GM21515 (cell line): ENCODE measurements around the gene VEZT.
"Not testable (repeated sequence)": the region's sequence is repeated elsewhere in the genome, so short reads cannot be mapped to it uniquely, and the experiment has no call there.

Experiments used
- ATAC-seq: cut with Tn5 transposase; IDR thresholded peaks from one replicate; pipeline ENCODE4 v1.9.1; 2021; ENCODE audit not compliant: unreplicated experiment

VEZT gene

GRCh38 chr12:95314756-95315155 is 97.1 kb downstream of the VEZT start:
- not testable (repeated sequence) for ATAC-seq

GRCh38 chr12:95316798-95317197 is 99.2 kb downstream of the VEZT start:
- no peak for ATAC-seq

- ATAC-seq: no peak
These were observed 100.5 kb downstream of the VEZT start for GRCh38 chr12:95318071-95318545.

DNA sequence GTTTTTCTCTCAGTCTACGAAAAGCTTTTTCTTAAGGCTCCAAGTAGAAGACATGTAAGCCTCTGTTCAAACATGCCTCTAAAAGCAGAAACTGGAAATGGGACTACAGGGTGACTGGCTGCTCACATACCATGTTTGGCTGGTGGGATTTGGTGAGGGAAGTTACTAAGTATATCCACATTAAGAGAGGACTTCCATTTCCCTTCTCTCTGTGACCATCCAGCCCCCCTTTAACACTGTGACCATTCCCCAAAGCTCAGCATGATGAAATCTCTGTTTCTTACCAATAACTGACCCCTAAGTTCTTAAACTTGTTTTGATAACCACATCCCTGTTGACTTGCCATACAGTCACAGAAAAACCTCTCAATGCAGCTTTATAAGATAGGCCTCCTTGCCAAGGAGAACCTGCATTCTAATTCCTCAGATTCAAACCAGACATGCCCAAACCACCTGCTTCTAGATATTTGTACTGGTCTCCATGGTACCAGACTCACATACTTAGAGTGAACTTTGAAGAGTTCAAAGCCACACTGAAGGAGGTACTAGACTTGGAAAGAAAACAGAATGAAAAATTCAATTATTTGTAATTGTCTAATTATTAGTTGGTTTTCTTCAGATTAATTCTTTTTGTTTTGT is 102.2 kb downstream of the VEZT start:
- no peak for ATAC-seq

- no peak for ATAC-seq
These were observed 104.1 kb downstream of the VEZT start for GRCh38 chr12:95321516-95322246.

DNA sequence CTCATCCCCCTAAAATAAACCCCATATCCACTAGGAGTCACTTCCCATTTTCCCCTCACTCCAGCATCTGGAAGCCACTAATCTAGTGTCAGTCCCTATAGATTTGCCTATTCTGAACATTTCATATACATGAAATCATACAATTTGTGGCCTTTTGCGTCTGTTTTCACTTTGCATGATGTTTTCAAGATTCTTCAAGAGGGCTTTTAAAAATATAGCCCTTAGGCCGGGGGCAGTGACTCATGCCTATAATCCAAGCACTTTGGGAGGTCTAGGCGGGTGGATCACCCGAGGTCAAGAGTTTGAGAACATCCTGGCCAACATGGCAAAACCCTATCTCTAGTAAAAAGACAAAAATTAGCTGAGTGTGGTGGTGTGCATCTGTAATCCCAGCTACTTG is 104.7 kb downstream of the VEZT start:
- ATAC-seq: no peak

- no peak for ATAC-seq
These were observed 105.6 kb downstream of the VEZT start for GRCh38 chr12:95323212-95323611.

DNA sequence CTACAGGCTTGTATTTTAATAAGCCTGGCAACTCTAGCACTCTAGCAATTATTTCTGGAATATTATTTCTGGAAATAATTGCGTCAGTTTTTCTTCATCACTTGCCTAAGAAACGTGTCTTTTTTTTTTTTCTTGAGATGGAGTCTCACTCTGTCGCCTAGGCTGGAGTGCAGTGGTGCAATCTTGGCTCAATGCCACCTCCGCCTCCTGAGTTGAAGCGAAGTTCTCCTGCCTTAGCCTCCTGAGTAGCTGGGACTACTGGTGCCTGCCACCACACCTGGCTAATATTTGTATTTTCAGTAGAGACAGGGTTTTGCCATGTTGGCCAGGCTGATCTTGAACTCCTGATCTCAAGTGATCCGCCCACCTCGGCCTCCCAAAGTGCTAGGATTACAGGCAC is 106.6 kb downstream of the VEZT start:
- ATAC-seq: not testable (repeated sequence)

DNA sequence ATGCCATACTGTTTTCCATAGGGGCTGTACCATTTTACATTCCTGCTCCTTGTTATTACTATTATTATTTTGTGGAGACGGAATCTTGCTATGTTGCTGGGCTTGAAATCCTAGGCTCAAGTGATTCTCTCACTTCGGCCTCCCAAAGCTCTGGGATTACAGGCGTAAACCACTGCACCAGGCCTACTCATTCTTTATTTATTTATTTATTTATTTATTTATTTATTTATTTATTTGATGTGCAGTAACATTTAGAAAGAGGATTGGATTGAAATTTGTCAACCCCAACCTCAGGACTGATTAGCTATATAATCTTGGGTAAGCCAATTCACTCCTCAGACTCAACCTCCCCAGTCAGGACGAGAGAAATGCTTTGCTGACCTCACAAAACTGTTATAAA is 107.9 kb downstream of the VEZT start:
- ATAC-seq: no peak

- ATAC-seq: no peak
These were observed 108.8 kb downstream of the VEZT start for GRCh38 chr12:95326445-95326844.

GRCh38 chr12:95326855-95327254 is 109.2 kb downstream of the VEZT start:
- no peak for ATAC-seq

GRCh38 chr12:95328708-95329107 is 111.1 kb downstream of the VEZT start:
- ATAC-seq: no peak

- ATAC-seq: no peak
These were observed 118.3 kb downstream of the VEZT start for GRCh38 chr12:95335948-95336347.

DNA sequence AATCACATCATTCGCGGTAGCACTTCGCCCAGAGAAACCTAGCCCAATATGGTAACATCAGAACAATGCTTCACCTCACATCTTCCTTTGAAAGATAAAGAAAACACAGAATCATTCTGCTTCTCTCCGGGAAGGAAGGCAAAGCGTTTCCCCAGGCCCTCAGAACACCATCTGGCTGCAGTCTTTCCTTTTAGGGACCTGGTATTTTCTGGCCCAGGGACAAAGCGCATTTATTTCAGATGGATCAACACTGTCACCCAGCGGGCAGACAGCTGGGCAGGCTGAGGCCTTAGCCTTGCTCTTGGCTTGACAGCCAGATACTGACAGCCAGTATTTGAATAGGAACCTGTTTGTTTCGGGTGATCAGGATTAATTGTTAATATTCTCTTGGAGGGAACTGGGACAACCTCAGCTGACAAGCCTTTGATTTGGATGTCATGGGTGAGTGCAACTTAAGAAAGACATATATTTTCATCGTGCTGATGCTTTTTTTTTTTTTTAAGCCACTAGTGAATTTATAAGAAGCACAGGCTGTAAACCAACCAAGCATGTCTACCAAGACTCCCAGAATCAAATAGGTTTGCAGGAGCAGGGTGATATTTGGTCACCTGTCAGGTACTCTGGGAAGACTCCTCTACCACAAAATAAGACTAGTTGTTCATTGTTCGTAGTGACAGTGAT is 118.9 kb downstream of the VEZT start:
- no peak for ATAC-seq

DNA sequence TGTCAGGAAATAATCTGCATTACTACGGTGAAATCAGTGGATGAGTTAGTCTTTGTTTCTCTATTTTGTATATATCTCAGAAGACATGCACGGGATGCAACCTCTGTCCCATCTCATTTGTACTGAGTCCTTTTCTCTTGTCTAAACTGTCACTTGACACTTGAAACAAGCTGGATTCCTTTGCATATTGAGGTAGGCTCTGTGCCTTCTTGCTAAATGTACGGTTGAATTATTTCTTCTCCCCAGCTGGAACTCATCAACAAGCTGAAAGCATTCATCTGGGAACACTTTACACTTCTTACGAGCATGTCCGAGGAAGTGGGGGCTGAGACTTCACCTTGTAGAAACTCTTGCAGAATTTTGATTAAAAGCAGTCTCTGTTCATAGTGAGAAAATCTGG is 119.5 kb downstream of the VEZT start:
- no peak for ATAC-seq

- ATAC-seq: no peak
These were observed 121.6 kb downstream of the VEZT start for GRCh38 chr12:95339086-95339788.

- ATAC-seq: no peak
These were observed 124.4 kb downstream of the VEZT start for GRCh38 chr12:95342008-95342407.

DNA sequence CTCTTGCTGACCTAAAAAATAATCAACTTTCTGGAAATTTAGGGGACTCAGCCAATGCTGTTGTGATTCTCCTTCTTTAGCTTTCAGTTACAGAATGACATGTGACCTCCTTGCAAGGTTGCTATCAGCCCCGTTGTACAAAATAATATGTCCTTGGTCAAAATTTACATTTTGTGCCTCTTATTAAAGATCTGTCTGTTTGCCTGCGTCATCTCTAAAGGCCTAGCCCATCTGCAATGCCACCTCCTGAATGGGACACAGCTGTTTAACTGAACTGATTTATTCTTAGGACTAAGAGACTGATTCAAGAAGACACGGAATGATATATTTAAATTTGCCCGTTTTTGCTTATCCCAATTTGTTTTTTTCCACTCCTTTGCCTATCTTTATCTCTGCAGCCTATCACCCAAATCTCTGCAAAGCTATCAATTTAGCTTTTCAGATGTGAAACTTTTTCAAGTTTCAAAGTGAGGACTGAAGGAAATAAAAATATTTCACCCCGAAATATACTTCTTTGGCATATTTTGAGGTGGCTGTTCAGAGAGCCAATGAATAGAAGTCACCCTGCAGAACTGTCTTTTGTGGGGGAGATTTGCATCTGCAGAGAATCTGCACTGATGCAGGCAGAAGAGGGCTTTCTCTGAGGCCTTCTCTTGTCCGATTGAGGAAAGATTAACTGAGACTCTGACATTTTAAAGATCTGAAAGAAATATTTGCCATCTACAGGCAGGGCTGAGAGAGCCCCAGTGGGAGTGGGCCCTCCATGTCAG is 126.0 kb downstream of the VEZT start:
- no peak for ATAC-seq

DNA sequence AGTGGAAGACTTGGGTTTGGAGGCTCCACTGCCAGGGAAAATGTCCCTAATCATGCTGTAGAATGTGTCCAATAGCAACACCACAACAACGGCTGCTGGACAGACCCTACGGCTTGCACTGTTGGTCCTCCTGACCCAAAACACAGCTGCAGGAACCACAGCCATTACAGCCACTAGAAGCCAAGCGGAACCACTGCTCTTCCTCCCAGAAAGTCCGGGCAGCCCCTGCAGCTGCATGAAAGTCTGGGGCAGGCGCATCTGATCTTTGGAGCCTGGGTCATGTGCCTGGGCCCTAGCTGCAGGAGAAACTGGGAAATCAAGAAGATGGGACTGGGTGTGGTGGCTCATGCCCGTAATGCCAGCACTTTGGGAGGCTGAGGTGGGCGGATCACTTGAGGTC is 131.7 kb downstream of the VEZT start:
- no peak for ATAC-seq

DNA sequence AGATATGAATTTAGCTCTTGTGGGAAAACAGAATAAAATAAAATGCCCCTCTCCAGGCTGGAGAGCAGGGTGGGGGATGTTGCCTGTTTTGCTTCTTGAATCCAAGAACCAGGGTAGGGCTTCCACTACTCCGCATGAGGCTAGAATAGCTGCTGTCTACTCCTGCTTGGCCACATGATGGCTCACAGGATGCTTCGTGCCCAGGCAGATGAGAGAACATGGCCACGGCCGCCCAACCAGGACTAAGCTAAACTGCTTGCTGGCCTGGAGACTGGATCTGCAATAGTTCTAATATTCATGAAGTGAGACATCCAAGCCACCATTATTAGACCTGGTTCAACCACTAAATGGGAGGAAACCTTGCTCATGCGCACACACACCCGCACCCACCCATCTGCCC is 134.1 kb downstream of the VEZT start:
- no peak for ATAC-seq
